H4 (cell line): Measurements from ENCODE around the gene PSMD14. TPM values are rescaled to one million over a fixed set of nuclear protein-coding genes. Genes with fewer than 3 reads are reported as not detected.

Experiments
- DNase-seq: peaks from one replicate; pipeline ENCODE4 v3.0.0-alpha.2; 2015; ENCODE audit warnings: low spot score
- total RNA-seq: library from RNA; depleted of rRNA; stranded (reverse); fragments of >200 nt; shearing (Covaris generic); gene quantifications from 2 replicates; pipeline ENCODE4 v1.2.3, GENCODE V29; 2014; rRNA removed

The PSMD14 gene
- total RNA-seq, 1 experiment from 2014 or later, result 177 TPM

DNA sequence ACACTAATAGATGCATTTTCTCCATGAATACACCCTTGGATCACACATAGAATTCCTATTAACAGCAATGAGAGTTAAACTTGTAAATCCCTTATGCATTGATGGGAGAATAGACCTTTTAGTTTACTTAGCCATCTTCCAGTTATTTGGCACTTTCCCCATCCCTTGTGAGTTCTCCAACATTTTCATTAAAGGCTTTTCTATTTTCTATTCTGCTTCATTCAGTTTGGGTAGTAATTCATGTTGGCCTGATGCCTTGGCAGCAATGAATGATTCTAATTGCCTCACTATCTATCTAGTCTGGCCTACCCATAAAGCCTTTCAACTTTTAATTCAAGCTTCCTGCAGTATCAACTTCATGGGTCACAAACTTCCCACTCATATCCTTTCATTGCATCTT, 140.2 kb downstream of the PSMD14 start:
- no peak for DNase-seq

Other genes with a start within 250 kb of the PSMD14 start
- 64.4 and 71.3 TPM in 2 replicates for gene TANK, start 148.0 kb upstream of the PSMD14 start, total RNA-seq
- 0.02 TPM in 1 of 2 replicates, not detected in the other for gene TBR1, start 107.9 kb downstream of the PSMD14 start, total RNA-seq